Skeletal muscle satellite cell (primary cell): ENCODE results near the gene GAS7.

Experiments
- H3K27me3 ChIP-seq: 2 replicates; pipeline ENCODE4 v1.7.0; 2013; ENCODE audit warnings: low read length; ENCODE audit not compliant: control insufficient read depth, insufficient read depth
- H3K36me3 ChIP-seq: 2 replicates; pipeline ENCODE4 v1.7.0; 2013; ENCODE audit warnings: mild to moderate bottlenecking, control low read depth, low read length; ENCODE audit not compliant: insufficient read depth
- H3K4me1 ChIP-seq: 2 replicates; pipeline ENCODE4 v1.7.0; 2013; ENCODE audit warnings: low read length; ENCODE audit not compliant: control insufficient read depth, insufficient read depth
- H3K4me2 ChIP-seq: 2 replicates; pipeline ENCODE4 v1.7.0; 2013; ENCODE audit warnings: mild to moderate bottlenecking, low read length
- H3K4me3 ChIP-seq: 2 replicates; pipeline ENCODE4 v1.7.0; 2013; ENCODE audit warnings: low read length
- H3K9ac ChIP-seq: 2 replicates; pipeline ENCODE4 v1.7.0; 2013; ENCODE audit warnings: mild to moderate bottlenecking, low read depth, low read length, moderate library complexity
- H3K9me3 ChIP-seq: replicated peaks from 2 replicates; pipeline ENCODE4 v1.7.0; 2013; ENCODE audit warnings: mild to moderate bottlenecking, control low read depth, low read length

The GAS7 gene

GRCh38 chr17:10169290-10169689 is 29.1 kb downstream of the GAS7 start:
- no peak overlapping the region for H3K9ac ChIP-seq
- no peak overlapping the region for H3K4me3 ChIP-seq
- no peaks in the 10 kb centered on the region for H3K9me3 ChIP-seq
- H3K36me3 ChIP-seq: no peaks in the 10 kb centered on the region
- H3K27me3 ChIP-seq: peaks cover 11% of the 10 kb centered on the region
- H3K4me1 ChIP-seq: peaks cover 4% of the 10 kb centered on the region
- no peak overlapping the region for H3K4me2 ChIP-seq

GRCh38 chr17:10166176-10166935 is 32.0 kb downstream of the GAS7 start:
- Histone ChIP-seq H3K4me1 (no peaks in the 10 kb centered on the region), H3K4me3 (no peak overlapping the region), H3K9ac (no peak overlapping the region), H3K4me2 (no peak overlapping the region), H3K27me3 (peaks cover 7% of the 10 kb centered on the region), H3K9me3 (no peaks in the 10 kb centered on the region), H3K36me3 (no peaks in the 10 kb centered on the region)

DNA sequence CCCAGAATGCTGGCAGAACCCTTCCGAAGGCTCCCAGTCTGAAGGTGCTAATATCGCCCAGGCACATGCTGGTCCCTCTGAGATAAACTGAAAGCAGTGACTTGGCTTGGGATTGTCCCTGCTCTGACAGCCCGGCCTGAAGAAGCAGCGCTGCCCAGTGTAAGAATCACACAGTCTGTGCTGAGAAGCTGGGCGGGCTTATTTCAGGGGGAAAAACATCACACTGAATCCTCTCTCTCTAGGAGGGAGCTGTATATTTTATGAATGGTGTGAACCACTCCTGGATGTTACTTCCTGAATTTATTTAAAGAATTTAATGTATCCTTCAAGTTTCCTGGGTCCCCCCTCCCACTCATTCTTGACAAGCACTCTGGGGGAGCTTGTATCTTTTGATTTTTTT is 36.3 kb downstream of the GAS7 start:
- H3K27me3 ChIP-seq: no peaks in the 10 kb centered on the region
- no peaks in the 10 kb centered on the region for H3K36me3 ChIP-seq
- H3K4me1 ChIP-seq: no peaks in the 10 kb centered on the region
- no peak overlapping the region for H3K4me2 ChIP-seq
- no peak overlapping the region for H3K4me3 ChIP-seq
- no peaks in the 10 kb centered on the region for H3K9me3 ChIP-seq
- H3K9ac ChIP-seq: no peak overlapping the region

- H3K4me1 ChIP-seq: no peaks in the 10 kb centered on the region
- no peaks in the 10 kb centered on the region for H3K36me3 ChIP-seq
- no peak overlapping the region for H3K9ac ChIP-seq
Measured at GRCh38 chr17:10161386-10161785, 37.0 kb downstream of the GAS7 start.

DNA sequence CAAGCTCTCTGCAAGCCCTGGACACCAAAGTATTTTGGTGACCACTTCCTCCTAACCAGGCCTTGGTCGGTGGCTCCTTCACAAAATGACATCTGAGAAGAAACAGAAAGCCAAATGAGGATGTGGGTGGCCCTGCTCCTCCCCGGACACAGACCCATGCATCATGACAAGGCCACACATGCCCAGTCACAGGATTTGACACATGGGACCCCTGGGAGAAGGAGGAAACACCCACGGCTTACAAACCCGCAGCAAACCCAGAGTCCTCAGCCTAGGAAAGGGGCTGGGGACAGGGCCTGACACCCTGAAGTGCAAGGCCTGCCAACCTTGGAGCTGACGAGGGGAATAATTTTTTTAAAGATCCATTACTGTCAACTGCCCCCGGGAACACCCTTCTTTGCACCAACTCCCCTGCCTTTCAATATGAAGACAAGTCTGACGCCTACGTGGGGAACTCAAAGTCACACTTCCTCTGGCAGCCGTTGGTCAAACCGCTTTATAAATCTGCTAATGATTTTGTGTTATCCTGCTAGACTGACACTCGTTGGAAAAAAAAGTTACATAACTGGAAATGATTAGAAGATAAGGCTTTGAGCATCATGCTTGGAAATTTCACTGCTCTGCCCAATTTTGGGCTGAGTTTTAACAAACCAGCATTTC is 41.3 kb downstream of the GAS7 start:
- H3K36me3 ChIP-seq: no peaks in the 10 kb centered on the region
- no peak overlapping the region for H3K4me2 ChIP-seq
- no peak overlapping the region for H3K9ac ChIP-seq
- no peaks in the 10 kb centered on the region for H3K9me3 ChIP-seq
- H3K27me3 ChIP-seq: no peaks in the 10 kb centered on the region
- no peaks in the 10 kb centered on the region for H3K4me1 ChIP-seq
- no peak overlapping the region for H3K4me3 ChIP-seq

More at GRCh38 chr17:10161386-10161785, 37.0 kb downstream of the GAS7 start:
- Histone ChIP-seq H3K27me3 (no peaks in the 10 kb centered on the region), H3K4me2 (no peak overlapping the region), H3K4me3 (no peak overlapping the region), H3K9me3 (no peaks in the 10 kb centered on the region)

GRCh38 chr17:10156599-10156947 is 41.8 kb downstream of the GAS7 start:
- Histone ChIP-seq H3K36me3 (no peaks in the 10 kb centered on the region), H3K4me1 (no peaks in the 10 kb centered on the region), H3K27me3 (peaks cover 3% of the 10 kb centered on the region), H3K9ac (no peak overlapping the region), H3K4me3 (no peak overlapping the region), H3K9me3 (no peaks in the 10 kb centered on the region), H3K4me2 (no peak overlapping the region)

DNA sequence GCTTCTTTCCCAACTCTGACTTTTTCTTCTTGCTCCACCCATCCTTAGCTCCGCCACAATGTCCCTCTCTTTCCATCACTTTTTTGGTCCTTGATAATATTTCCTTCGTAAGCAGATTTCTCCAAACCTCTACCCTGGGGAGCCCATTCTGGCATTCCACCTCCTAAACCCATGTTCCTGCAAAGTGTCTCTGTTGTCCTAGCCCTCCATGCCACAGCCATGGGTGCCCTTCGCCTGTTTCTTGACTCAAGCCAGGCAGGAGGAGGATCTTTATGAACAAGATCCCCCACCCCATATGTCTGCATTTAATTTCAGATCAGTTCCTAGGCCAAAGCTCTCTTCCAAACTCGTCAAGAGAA is 42.4 kb downstream of the GAS7 start:
- Histone ChIP-seq H3K4me3 (no peak overlapping the region), H3K36me3 (no peaks in the 10 kb centered on the region), H3K9ac (no peak overlapping the region), H3K4me2 (no peak overlapping the region), H3K27me3 (peaks cover 4% of the 10 kb centered on the region), H3K4me1 (no peaks in the 10 kb centered on the region), H3K9me3 (no peaks in the 10 kb centered on the region)

DNA sequence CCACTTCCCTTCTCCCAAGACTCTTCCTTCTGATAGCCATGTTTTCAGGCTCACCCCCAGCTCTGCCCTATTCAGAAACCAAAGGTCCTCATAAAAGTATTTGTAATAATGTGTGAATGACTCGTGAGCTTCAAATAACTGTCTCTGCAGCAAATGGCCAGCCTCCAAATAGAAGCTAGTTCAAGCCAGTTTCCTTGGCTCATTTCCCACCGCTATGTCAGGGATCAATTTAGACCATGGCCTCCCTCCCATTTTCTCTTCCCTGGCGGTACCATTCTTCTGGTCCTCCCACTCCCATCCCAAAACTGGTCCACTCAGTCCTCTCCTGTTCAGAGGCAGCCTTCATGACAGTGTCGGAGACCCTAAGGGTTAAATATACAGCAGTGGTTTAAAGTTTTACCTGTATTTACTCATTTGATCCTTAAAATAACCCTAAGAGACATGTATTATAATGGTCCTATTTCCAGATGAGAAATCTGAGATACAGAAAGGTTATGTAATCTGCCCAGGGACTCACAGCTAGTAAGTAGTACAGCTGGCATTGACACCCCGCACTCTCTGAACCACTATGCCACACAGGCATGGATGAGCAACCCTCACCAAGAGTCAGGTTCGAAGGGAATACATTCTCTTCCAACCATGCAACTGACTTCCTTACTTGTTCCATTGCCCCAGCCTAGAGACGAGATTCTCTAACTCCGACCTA is 42.9 kb downstream of the GAS7 start:
- Histone ChIP-seq H3K9me3 (no peaks in the 10 kb centered on the region), H3K9ac (no peak overlapping the region), H3K4me1 (no peaks in the 10 kb centered on the region), H3K27me3 (peaks cover 4% of the 10 kb centered on the region), H3K4me2 (no peak overlapping the region), H3K4me3 (no peak overlapping the region), H3K36me3 (no peaks in the 10 kb centered on the region)

GRCh38 chr17:10151667-10152496 is 46.5 kb downstream of the GAS7 start:
- peaks cover 9% of the 10 kb centered on the region for H3K27me3 ChIP-seq
- H3K9me3 ChIP-seq: no peaks in the 10 kb centered on the region
- H3K4me1 ChIP-seq: no peaks in the 10 kb centered on the region
- no peak overlapping the region for H3K4me2 ChIP-seq
- no peaks in the 10 kb centered on the region for H3K36me3 ChIP-seq
- H3K9ac ChIP-seq: no peak overlapping the region
- no peak overlapping the region for H3K4me3 ChIP-seq

- Histone ChIP-seq H3K4me3 (no peak overlapping the region), H3K36me3 (no peaks in the 10 kb centered on the region), H3K4me1 (no peaks in the 10 kb centered on the region), H3K9ac (no peak overlapping the region), H3K4me2 (no peak overlapping the region), H3K27me3 (peaks cover 9% of the 10 kb centered on the region), H3K9me3 (no peaks in the 10 kb centered on the region)
Measured at GRCh38 chr17:10149573-10150399, 48.6 kb downstream of the GAS7 start.
